Activated CD4-positive, alpha-beta T cell treated with anti-CD3 and anti-CD28 coated beads, Interleukin-2, Interleukin-4, amounts not matched to agents 100 ng/mL and 50 ng/mL, durations not matched to agents 16 hours and 8 hours (primary cell): ENCODE data around the gene FTO.

Experiments
- DNase-seq: peaks from one replicate; pipeline ENCODE4 v3.0.0-alpha.2; 2020; ENCODE audit warnings: low spot score

Gene FTO

DNA sequence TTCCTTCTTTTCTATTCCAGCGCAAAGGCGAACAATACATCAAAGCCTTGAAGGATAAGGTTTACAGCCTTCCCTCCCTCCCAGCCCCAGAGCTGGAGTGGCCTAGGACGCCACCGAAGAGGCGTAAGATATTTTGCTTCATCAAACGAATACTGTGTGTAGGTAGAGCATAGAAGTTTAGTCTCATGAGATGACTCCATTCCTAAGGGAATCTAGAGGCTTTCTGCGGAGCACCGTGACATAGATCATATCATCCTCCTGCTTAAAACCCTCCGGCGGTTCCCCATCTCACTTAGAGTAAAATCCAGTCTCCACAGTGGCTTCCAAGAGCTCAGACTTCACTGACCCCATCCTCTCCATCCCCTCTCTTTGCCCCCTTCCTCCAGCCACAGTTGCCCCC, 390.7 kb downstream of the FTO start:
- no peak for DNase-seq

DNA sequence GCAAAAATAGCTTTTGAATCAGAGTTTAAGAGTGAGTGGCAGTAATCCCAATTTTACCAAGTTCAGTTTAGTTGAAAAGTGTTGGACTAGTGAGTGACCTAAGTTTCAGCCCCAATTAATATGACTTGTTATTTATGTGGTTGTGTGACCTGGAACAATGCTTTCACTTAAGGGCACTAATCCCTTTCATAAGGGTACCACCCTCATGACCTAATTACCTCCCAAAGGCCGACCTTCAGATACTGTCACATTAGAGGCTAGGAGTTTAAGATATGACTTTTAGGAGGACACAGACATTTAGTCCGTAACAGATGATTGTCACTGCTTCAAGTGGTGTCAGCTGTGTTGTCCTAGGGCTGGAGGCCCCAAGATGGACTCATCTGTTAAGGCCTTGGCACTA, 392.7 kb downstream of the FTO start:
- no peak for DNase-seq

DNA sequence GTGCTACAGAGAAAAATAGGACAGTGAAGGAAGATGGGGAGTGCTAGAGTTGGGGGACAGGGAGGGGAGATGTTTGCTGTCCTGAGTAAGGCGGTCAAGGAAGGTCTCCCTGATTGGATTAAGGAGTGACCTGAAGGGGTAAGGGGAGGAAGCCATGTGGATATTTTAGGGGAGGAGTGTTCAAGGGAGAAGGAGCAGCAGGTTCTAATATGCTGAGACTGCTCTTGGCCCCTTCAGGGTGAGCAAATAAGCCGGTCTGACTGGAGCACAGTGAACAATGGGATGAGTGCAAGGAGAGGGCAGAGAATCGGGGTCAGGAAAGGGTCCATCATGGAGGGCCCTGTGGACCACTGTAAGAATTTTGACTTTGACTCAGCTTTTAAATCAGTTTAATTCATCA, 393.8 kb downstream of the FTO start:
- DNase-seq: no peak

DNA sequence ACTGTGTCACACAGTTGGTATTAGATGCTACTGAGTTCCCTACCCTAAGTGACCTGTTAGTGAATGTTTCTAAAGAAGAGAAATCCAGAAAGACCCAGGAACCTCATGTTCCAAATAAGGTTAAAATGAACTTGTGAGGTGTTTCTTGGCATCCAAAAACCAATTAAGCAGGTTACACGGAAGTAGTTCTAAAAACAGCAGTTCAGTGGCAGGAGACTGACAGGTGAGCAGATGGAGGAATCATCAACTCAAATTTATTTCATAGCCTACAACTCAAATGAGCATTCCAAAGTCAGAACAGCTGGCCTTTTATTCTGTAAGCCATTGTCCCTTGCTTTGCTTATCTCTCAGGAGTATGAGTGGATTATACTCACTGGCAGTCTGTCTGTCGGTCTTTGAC, 394.3 kb downstream of the FTO start:
- DNase-seq: no peak

DNA sequence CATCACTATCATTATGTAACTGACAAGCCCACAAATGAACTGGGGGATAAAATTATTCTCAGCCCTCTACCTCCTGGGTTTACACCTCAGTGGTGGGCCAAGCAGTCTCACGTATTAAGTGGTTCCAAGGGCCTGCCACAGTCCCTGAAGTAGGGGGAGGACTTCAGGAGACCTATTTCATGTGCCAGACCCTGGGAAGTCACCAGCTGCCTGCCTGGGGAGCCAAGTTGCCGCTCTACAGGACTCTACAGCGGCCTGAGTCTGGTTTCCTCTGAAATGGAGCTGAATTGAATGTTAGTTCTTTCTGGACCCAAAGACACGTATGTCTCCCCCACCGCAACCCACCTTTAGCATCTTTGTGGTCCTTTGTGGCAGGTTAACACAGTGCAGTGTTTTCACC, 395.7 kb downstream of the FTO start:
- no peak for DNase-seq

DNA sequence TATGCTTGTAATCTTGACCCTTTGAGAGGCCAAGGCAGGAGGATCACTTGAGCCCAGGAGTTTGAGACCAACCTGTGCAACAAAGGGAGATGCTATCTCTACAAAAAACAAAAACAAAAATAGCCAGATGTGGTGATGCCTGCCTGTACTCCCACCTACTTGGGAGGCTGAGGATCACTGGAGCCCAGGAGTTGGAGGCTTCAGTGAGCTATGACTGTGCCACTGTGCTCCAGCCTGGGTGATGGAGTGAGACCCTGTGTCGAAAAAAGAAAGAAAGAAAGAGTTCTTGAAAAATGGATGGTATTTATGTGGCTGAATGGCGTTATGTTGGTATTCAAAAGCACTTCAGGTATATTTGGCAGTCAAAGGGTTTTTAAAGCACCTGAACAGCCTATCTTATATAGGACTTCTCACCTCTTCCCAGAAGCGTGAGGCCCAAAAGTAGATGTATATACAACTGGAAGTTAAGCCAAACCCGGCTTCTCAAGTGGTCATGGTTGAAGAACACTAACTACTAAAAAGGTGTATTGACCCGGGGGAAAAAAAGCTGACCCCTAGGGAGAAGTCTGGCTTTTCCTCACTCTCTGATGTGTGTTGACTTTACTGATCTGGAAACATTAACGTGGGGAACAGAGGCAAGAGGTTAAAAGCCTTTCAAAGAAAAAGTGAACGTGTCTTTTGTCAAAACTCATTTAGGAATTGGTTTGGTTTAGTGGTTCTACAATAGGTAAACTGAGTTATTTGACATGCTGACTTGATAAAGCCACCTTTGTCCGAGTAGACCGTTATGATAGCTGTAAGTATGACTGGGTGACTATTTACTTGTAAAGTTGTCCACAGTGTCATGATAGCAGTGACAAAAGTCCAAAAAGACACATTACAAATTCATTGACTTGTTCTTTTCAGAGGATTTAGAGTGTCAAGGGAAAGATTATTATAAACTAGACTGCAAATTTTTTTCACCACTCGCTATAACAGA, 399.2 kb downstream of the FTO start:
- no peak for DNase-seq

DNA sequence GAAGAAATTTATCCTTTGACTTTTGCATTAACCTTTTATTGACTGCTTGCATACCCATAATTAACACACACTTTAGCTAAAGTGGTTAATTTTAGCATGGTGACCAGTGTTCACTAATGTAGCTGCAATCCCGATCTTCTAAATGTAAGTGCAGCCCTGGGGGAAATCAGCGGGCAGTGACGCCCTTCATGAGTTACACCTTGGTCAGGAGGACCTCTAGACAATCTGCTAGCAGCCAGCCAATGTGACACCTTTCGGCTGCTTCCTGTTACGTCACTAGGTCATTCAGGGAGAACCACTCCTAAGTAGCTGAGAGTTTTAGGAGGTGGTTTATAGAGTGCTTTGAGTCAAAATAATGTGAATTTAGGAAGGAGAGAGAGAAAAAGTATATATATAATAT, 402.1 kb downstream of the FTO start:
- no peak for DNase-seq

DNA sequence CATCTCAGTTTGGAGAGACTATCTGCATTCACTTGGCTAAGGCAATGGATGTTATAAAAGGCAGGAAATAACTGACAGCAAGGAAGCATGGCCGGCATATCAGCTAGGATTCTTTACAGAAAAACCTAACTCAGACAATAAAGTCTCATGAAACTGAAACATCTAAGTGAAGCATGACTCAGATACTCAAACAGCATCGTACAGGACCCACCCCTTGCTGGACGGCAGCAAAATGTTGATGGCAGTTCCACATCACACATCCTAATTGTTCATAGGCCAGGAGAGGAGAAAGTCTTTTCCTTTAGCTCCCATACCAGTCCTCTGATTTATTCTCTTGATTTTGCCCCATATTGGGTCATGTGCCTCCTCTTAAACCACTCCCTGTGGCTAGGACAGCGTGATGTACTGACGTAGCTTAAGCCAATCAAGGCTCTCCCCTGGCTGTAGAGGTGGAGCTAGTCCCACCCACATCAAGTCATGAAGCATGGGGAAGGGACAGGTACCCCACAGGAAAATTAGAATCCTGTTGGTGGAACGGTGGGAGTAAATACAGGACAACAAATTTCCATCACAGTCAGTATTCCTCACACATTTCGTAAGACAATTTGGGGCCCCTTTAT, 403.7 kb downstream of the FTO start:
- no peak for DNase-seq

DNA sequence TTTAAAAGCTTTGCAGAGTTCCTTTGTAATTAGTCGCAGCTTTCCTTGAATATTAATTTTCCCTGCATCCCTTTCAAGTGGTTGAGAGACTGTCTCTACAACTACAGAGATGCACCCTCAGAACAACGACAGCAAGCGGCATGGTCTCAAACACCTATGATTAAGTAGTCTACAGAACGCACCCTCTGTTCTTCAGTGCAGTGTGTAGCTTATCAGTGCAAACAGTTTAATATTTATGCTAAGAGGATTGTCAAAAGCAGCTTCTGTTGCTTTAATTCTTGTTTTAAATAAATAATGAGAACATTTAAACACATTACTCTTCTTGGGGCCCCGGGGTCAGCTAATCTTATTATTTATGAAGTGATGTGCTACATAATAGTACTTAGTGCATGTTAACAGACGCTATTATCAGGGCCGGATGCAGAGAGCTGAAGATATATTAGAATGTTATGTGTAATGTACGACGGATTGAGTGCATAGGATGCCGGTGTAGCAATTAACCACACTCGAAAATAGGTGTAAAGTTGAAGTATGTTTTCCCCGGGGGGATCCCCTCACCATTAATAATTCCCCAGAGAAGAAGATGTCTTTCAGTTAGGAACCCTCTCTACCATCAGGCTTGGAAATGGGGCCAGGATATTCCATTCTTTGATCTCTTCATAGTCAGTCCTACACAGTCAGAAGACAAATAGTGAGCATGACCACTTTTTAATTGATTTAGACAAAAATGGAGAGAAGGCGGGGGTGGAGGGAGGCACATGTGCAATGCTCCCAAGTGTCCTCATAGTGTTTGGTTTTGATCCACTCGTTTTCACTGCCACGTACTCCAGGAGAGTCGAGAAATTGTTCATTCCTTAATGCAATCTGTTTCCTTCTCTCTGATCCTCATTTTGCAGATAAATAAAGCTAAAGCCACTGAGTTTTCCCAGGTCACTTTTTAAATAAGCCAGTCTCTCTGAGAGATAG, 406.3 kb downstream of the FTO start:
- DNase-seq: no peak

DNA sequence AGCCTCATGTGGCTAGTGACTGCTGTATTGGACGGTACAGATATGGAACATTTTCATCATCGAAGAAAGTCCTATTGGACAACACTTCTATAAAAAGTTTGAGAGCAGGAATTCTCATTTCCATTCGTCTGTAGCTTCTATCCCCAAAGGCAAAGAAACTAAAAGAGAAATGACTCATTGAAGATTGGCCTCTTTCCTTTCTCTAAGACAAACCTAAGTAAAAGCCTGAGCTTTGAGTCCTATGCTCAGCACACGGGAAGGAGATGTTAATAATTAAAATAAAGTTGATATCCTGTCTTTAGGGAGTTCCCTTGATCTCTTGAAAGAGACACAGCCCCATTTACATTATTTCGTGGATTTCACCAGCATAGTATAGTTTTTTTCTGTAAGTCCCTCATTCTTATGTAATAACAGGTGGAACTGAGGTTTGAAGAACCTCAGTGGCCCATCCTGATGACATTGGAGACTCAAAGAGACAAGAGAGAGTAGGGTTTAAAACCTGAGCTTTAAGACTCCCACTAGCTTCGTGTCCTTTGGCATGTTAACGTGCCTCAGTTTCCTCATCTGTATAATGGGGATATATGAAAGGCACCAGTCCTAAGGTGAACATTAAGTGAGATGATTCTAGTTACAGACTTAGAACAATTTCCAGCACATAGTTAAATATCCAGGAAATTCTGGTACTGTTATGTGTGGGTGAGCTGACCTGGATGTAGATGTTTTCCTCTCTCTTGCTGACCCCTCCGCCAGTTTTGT, 408.7 kb downstream of the FTO start:
- no peak for DNase-seq

DNA sequence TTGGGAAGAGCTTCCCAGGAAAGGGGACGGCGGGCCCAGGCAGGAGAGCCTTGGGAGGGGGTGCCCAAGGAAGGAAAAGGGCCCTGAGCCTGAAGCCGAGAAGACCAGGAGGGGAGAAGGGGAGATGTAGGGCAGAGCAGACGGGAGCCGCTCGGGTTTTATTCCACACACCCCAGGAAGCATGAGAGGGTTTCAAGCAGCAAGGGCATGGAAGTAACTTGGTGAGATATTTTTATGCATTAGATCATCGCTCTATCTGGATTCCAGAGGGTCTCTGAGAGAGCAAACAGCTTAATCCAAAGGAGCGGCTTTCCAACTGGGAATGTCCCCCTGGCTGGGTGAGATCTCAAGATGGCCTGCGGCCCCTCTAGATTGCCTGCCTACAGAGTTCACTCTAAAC, 411.6 kb downstream of the FTO start:
- DNase-seq: no peak

DNA sequence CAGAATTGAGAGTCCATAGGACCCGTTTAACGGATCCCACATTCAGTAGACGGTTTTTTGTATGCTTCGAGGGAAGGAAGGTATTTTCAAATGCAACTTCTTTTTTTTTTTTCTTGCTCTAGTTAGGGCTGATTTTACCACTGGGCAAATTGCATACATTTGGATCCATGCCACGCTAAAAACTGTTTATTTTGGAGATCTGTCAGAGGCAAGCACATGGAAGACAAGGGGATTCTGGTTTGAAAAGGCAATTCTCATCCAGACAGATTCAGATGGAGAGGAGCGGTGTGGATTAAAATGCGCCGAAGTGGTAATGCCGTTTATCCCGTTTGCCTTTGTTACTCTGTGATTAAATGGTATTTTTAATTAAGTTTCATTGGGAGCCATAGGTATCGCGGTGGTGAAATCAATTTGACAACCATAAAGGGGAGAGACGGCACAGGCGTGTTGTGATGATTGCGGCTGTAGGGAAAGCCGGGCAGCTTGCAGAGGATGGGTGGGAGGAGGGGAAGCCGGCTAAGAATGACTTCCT, 412.2 kb downstream of the FTO start:
- DNase-seq: no peak

DNA sequence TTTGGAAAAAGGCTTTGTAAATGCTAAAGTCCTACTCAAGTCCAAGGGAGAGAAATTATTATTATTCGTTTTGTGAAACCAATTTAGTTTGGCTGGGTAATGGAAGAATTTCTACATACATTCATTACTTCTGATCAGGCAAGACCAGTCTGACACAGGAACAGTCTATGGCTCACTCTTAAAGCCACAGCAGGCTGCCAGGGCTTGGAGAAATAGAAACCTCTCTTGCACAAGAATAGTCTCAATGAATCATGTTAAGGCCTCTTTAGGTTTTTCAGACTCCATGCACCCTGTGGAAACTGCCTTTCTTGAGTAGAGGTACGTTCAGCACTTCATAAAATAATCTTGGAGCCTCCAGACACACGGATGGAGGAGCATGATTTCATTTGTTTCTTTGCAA, 414.9 kb downstream of the FTO start:
- no peak for DNase-seq

DNA sequence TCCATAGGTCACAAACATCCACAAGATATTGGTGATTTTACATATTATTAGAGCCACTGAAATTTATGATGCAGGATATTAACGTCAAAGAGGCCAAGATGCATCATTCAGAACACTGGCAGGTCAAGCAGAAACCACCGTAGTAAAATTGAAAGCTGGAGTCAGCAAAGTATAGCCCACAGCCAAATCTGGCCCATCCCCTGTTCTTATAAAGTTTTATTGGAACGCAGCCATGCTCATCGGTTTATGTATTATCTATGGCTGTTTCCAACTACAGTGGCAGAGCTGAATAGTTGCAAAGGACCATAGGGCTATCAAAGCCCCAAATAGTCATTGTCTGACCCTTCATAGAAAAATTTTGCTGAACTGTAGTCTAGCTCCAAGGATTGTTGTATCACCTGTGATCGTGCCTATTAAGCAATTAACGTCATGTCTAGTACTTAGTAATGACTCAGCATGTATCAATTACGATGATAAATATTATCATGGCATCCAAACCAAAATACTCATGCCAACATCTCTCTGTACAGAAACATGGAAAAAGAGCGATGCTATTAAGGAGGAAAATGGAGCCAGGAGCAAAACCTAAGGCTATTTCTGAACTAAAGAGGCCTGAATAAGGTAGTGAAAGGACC, 417.0 kb downstream of the FTO start:
- DNase-seq: no peak

DNA sequence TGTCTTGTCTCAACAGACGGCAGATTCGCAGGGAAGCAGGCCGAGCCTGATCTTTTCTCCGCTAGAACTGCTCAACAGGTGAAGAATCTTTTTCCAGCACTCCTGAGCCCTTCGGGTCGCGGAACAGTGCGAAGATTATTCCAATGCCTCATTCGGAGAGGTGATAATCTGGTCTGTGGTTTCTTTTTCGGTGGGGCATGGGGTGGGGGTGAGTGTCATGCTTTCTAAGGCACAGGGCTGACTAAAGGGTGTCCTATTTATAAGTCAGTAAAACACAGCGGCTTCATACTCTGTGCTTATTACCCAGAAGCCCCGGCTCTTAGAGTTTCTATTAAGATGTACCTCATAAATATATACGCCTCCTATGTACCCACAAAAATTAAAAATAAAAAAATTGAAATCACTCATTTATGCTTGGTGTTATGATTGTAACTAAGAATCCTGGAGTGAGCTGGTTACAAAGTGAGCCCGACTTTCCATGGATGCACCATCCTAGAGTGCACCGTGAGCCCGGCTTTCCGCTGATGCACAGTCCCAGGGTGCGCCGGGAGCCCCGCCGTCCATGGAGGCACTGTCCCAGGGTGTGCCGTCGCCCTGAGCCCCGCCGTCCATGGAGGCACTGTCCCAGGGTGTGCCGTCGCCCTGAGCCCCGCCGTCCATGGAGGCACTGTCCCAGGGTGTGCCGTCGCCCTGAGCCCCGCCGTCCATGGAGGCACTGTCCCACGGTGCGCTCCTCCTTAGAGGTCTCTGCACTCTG, 417.8 kb downstream of the FTO start:
- DNase-seq: no peak

DNA sequence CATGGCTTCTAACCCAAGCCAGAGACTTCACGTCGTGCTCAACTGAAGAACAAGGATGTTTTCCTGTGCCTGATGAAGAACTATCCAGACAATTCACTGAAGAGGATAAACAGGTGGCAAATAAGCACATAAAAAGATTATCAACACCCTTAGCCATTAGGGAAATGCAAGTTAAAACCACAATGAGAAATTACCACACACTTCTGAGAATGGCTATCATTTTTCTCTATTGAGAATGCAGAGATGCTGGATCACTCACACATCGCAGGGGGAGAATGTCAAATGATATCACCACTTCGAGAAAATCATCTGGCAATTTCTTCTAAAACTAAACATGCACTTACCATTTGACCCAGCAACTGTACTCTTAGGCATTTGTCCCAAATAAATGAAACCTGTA, 419.8 kb downstream of the FTO start:
- no peak for DNase-seq

DNA sequence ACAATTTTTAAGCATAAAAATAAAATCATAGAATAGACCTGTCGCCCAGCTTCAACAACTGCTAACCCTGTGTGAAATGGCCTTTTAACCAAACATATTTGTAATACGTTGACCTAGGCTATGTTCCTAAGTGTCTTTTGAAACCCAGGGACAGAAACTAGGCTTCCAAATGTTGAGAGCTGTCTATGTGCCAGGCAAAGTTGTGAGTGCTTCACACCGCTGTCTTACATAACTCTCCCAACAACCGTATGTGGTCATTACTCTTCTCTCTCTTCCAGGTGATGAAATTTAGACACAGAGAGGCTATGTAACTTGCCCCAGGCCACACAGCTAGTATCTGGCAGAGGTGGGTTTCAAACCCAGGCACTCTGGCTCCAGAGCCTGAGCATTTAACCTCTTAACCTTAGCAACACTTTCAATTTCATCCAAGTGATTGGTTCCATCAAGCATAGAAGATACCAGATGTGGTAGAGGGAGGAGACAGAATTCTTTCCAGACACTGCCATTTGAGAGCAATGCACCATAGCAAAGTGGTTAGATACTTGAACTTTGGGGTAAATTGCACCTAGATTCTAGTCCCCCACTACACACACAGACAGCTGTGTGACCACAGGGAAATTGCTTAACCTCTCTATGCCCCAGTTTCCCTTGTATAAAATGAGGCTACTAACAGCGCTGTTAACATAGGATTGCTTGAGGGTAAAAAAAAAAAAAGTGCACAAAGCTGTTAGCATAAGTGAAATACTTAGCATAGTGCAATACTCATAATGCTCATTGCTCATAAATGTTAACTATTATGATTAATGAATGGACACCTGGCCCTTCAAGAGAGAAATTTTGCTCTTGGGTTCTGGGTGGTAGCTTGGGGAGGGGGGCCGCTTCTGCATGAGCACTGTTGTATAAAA, 422.0 kb downstream of the FTO start:
- no peak for DNase-seq

DNA sequence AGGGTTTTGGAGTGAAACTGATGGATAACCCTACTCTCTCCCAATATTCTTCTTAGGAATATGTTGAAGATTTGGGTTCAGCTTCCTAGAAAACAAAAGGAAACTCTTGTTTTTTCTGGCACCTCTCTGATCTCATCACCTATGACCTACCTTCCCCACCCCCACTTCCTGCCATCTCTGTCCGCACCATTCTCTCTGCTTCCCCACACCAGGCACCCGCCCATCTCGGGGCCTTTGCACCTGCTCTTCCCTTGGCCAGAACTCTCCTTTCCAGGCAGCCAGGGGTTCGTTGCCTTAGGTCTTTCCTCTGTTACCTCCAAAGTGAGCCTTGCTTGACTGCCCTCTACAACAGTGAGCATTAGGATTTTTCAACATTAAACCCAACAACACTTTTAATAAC, 423.0 kb downstream of the FTO start:
- no peak for DNase-seq

DNA sequence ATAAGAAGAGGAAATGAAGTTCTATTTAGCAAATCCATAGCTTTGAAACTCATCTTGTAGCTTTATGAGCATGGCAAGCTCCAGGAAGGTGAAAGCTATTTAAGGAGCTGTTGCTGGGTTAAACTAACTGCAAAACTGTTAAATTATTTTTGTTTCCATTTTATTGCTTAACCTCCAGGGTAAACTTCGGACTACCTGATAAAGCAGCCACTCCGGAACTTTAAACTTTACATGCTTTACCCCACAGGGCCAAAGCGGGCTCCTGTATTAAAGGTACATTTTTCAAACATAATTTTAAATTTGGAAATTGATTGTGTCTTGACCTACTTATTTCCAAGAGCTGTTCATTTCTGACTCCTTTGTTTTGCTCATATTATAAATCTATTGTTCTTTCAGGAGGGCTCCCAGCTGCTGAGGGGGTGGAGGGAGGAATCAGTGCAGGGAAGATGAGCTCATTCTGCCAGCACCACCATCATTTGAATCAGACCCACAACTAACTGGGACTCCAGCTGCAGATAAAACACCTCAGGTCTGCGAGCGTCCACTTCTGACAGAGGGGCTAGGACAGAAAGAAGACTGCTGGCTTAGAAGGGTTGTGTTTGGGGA, 424.8 kb downstream of the FTO start:
- no peak for DNase-seq
